Panc1 (cell line): ENCODE measurements around the gene HAUS6. TPM values are rescaled to one million over a fixed set of nuclear protein-coding genes. Genes with fewer than 3 reads are reported as not detected.

Experiments used
- ATAC-seq: fragments of 200-7000 bp; cut with Tn5 transposase; 2 replicates; pipeline ENCODE4 v1.9.1; 2020; ENCODE audit warnings: mild to moderate bottlenecking, moderate library complexity
- BruUV-seq: library from RNA; stranded (reverse); fragments of 400-500 nt; replicated peaks from 2 replicates; lab custom pipeline; 2021; lab: Mats Ljungman, UMichigan
- CTCF ChIA-PET: fragments of 300-600 bp; sonication (Branson Sonifier 250); formaldehyde crosslinking; loops from one replicate; lab custom pipeline; 2022; ENCODE audit warnings: antibody characterized with exemption; lab: Charles Lee
- POLR2A ChIA-PET: fragments of 300-600 bp; sonication (Branson Sonifier 250); formaldehyde crosslinking; loops from one replicate; lab custom pipeline; 2022; ENCODE audit warnings: antibody characterized with exemption; lab: Charles Lee
- DNase-seq: peaks from one replicate; pipeline ENCODE4 v3.0.0-alpha.2; 2010; ENCODE audit warnings: low read depth, low spot score
- H3K27ac ChIP-seq: 2 replicates; pipeline ENCODE4 v1.5.1; 2011; ENCODE audit warnings: mild to moderate bottlenecking, low read length, inconsistent platforms
- H3K27me3 ChIP-seq: fragments of 200-500 bp; sonication (Bioruptor generic); 2 replicates; pipeline ENCODE4 v1.6.0; 2014; ENCODE audit warnings: low read length, inconsistent platforms; ENCODE audit not compliant: control insufficient read depth, insufficient read depth
- H3K36me3 ChIP-seq: fragments of 200-500 bp; sonication (Bioruptor generic); 2 replicates; pipeline ENCODE4 v1.5.1; 2014; ENCODE audit warnings: inconsistent platforms, mild to moderate bottlenecking, low read length, moderate library complexity; ENCODE audit not compliant: control insufficient read depth, insufficient read depth
- H3K4me1 ChIP-seq: 2 replicates; pipeline ENCODE4 v1.5.1; 2011; ENCODE audit warnings: inconsistent platforms, mild to moderate bottlenecking, low read length, moderate library complexity; ENCODE audit not compliant: control insufficient read depth, insufficient read depth
- H3K4me3 ChIP-seq, 2 experiments: 2 replicates each; pipeline ENCODE4 v1.5.1; 2011 to 2012; ENCODE audit warnings: low read depth in 2 of 2, low read length in 2 of 2, mild to moderate bottlenecking in 2 of 2, inconsistent platforms in 1 of 2, moderate library complexity in 1 of 2
- H3K9me3 ChIP-seq: fragments of 200-500 bp; sonication (Bioruptor generic); 2 replicates; pipeline ENCODE4 v1.5.1; 2014; ENCODE audit warnings: low read depth, mild to moderate bottlenecking, inconsistent platforms, low read length, moderate library complexity; ENCODE audit not compliant: control insufficient read depth, insufficient read depth
- CTCF ChIP-seq: fragments of 450-650 bp; IDR thresholded peaks from 2 replicates; pipeline ENCODE4 v1.5.1; 2017; ENCODE audit warnings: mild to moderate bottlenecking
- POLR2AphosphoS5 ChIP-seq: IDR thresholded peaks from 2 replicates; pipeline ENCODE4 v1.6.1; 2012; ENCODE audit warnings: mild to moderate bottlenecking, low read depth, low read length, moderate library complexity
- REST ChIP-seq, 2 experiments: IDR thresholded peaks; 2 replicates each; pipeline ENCODE4 v1.6.1; 2011 to 2012; ENCODE audit warnings: low read depth in 2 of 2, control low read depth in 1 of 2, low read length in 1 of 2, mild to moderate bottlenecking in 1 of 2, moderate library complexity in 1 of 2; ENCODE audit not compliant: insufficient read depth in 1 of 2
- SIN3A ChIP-seq: IDR thresholded peaks from 2 replicates; pipeline ENCODE4 v1.6.1; 2012; ENCODE audit warnings: low read depth, mild to moderate bottlenecking, low read length, moderate library complexity, borderline replicate concordance; ENCODE audit not compliant: insufficient read depth
- TCF7L2 ChIP-seq: IDR thresholded peaks from 2 replicates; pipeline ENCODE4 v1.6.1; 2011; ENCODE audit warnings: mild to moderate bottlenecking, low read depth, low read length, inconsistent platforms
- in situ Hi-C: cut with HindIII; loops from 2 replicates; pipeline ENCODE4 v1.10.0; 2016; ENCODE audit warnings: low sequenced_read_pairs, low pct_unique_long_range_greater_than_20kb
- intact Hi-C: fragments of 100-400 bp; cut with micrococcal nuclease; formaldehyde crosslinking; loops from one replicate; pipeline ENCODE4 v1.10.0; 2022; ENCODE audit not compliant: unreplicated experiment
- total RNA-seq: library from RNA; stranded (reverse); gene quantifications from one replicate; pipeline ENCODE4 v1.2.1, GENCODE V29; 2021; ENCODE audit not compliant: unreplicated experiment

HAUS6 gene
- total RNA-seq, 1 experiment from 2014 or later, result 9.3 TPM

GRCh38 chr9:19074836-19075235 is 27.9 kb downstream of the HAUS6 start:
- Histone ChIP-seq H3K4me3 (no peak overlapping the region), H3K27me3 (no peaks in the 10 kb centered on the region), H3K27ac (no peak overlapping the region), H3K36me3 (no peaks in the 10 kb centered on the region; the same call in 1 of the 2 replicates), H3K9me3 (no peaks in the 10 kb centered on the region), H3K4me1 (no peaks in the 10 kb centered on the region)
- ATAC-seq (no peak), DNase-seq (no peak)
- in situ Hi-C loops, result no loop called here
- intact Hi-C loops, result no loop called here
- CTCF ChIA-PET, result no interaction called here
- POLR2A ChIA-PET, result no interaction called here
- TF ChIP-seq SIN3A (no peak), REST (IDR thresholded peaks at IDR 0.05; ENCODE audit: insufficient read depth in 1 of 2, low read depth in 2 of 2, low read length in 1 of 2) (no peak), TCF7L2 (no peak), POLR2AphosphoS5 (no peak), CTCF (no peak)
- BruUV-seq, result no TSS peak

- no peaks in the 10 kb centered on the region; the same call in 1 of the 2 replicates for H3K36me3 ChIP-seq
- no TSS peak for BruUV-seq
- POLR2A ChIA-PET, result no interaction called here
- ATAC-seq (no peak), DNase-seq (no peak)
- no peak overlapping the region for H3K4me3 ChIP-seq
- no peak overlapping the region for H3K27ac ChIP-seq
- no peaks in the 10 kb centered on the region for H3K9me3 ChIP-seq
- in situ Hi-C loops, result no loop called here
- TF ChIP-seq REST (IDR thresholded peaks at IDR 0.05; ENCODE audit: insufficient read depth in 1 of 2, low read depth in 2 of 2, low read length in 1 of 2) (no peak), SIN3A (no peak), TCF7L2 (no peak), POLR2AphosphoS5 (no peak), CTCF (no peak)
- CTCF ChIA-PET, result no interaction called here
- H3K27me3 ChIP-seq, result no peaks in the 10 kb centered on the region
- intact Hi-C loops, result no loop called here
- H3K4me1 ChIP-seq, result no peaks in the 10 kb centered on the region
Observed at GRCh38 chr9:19074229-19074628, 28.5 kb downstream of the HAUS6 start.
